ENCODE results near the gene SH3PXD2A. TPM values are rescaled to one million over a fixed set of nuclear protein-coding genes. Genes with fewer than 3 reads are reported as not detected.

Gene SH3PXD2A
- total RNA-seq, 1 donor from 2014 or later: 36.8 TPM

DNA sequence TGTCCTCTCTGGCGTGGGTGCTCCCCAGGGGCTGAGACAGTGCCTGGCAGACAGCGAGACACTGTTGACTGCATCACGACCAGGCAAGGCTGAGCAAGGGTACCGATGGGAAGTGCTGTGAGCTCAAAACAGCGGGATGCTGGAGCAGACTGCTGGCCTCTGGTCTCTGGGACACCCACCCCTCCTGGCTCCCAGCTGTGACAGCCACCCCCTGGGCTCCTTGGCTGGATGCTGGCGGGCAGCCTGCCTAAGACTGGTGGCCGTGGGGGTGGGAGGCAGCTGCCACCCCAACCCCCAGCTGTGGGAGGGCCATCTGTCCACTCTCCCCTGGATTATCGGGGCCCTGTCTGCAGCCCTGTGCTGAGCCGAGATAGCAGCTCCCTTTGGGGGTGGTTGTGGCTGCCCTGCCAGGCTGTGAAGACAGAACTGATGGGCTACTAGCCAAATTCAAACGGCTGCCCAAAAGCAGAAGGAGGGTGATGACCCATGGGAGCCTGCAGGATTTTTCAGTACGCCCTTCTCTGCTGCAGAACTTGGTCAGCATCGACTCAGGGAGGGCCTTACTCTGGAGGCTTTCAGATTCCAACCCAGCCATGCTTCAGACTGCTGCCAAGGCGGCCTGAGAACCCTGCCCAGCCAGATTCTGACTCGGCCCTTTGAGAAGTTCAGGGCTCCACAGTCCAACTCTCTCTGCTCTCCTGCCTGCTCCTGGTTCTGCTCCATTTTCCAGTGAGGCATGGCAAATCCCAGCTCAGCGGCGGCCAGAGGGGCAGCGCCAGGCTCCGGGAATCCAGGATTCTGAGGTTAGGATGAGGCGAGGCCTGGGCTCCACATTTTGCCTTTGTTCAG lies 236.6 kb downstream of the SH3PXD2A start:
- H3K4me3 Mint-ChIP-seq: no peak overlapping the region
- peaks cover 15% of the 10 kb centered on the region for H3K4me1 Mint-ChIP-seq
- H3K9me3 Mint-ChIP-seq: no peaks in the 10 kb centered on the region
- TF ChIP-seq, protein P1, sequence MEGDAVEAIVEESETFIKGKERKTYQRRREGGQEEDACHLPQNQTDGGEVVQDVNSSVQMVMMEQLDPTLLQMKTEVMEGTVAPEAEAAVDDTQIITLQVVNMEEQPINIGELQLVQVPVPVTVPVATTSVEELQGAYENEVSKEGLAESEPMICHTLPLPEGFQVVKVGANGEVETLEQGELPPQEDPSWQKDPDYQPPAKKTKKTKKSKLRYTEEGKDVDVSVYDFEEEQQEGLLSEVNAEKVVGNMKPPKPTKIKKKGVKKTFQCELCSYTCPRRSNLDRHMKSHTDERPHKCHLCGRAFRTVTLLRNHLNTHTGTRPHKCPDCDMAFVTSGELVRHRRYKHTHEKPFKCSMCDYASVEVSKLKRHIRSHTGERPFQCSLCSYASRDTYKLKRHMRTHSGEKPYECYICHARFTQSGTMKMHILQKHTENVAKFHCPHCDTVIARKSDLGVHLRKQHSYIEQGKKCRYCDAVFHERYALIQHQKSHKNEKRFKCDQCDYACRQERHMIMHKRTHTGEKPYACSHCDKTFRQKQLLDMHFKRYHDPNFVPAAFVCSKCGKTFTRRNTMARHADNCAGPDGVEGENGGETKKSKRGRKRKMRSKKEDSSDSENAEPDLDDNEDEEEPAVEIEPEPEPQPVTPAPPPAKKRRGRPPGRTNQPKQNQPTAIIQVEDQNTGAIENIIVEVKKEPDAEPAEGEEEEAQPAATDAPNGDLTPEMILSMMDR (IDR thresholded peaks at IDR 0.05; ENCODE audit: unreplicated experiment): no peak
- peak overlapping the region; percentile 25 for H3K27ac Mint-ChIP-seq
- H3K36me3 Mint-ChIP-seq: peaks cover 4% of the 10 kb centered on the region
- no peaks in the 10 kb centered on the region for H3K27me3 Mint-ChIP-seq (ENCODE audit: low read depth)
- no peak for DNase-seq (ENCODE audit: low spot score in 2 of 2, unreplicated experiment in 2 of 2)

- TF ChIP-seq, protein P1 (IDR thresholded peaks at IDR 0.05; ENCODE audit: unreplicated experiment): no peak
- no peak for DNase-seq (ENCODE audit: low spot score in 2 of 2, unreplicated experiment in 2 of 2)
- Mint-ChIP-seq H3K27me3 (ENCODE audit: low read depth) (no peaks in the 10 kb centered on the region), H3K9me3 (no peaks in the 10 kb centered on the region), H3K27ac (no peak overlapping the region), H3K36me3 (peaks cover 8% of the 10 kb centered on the region), H3K4me1 (peaks cover 15% of the 10 kb centered on the region), H3K4me3 (no peak overlapping the region)
These were observed 237.6 kb downstream of the SH3PXD2A start for GRCh38 chr10:103617602-103618385.

- no peak for DNase-seq (ENCODE audit: low spot score in 2 of 2, unreplicated experiment in 2 of 2)
- H3K27me3 Mint-ChIP-seq (ENCODE audit: low read depth): no peaks in the 10 kb centered on the region
- no peak overlapping the region for H3K4me3 Mint-ChIP-seq
- peaks cover 15% of the 10 kb centered on the region for H3K4me1 Mint-ChIP-seq
- no peaks in the 10 kb centered on the region for H3K9me3 Mint-ChIP-seq
- peak overlapping the region; percentile 82 for H3K27ac Mint-ChIP-seq
- TF ChIP-seq, protein P1 (IDR thresholded peaks at IDR 0.05; ENCODE audit: unreplicated experiment): no peak
- peaks cover 7% of the 10 kb centered on the region for H3K36me3 Mint-ChIP-seq
These were observed 238.4 kb downstream of the SH3PXD2A start for GRCh38 chr10:103616705-103617601.

DNA sequence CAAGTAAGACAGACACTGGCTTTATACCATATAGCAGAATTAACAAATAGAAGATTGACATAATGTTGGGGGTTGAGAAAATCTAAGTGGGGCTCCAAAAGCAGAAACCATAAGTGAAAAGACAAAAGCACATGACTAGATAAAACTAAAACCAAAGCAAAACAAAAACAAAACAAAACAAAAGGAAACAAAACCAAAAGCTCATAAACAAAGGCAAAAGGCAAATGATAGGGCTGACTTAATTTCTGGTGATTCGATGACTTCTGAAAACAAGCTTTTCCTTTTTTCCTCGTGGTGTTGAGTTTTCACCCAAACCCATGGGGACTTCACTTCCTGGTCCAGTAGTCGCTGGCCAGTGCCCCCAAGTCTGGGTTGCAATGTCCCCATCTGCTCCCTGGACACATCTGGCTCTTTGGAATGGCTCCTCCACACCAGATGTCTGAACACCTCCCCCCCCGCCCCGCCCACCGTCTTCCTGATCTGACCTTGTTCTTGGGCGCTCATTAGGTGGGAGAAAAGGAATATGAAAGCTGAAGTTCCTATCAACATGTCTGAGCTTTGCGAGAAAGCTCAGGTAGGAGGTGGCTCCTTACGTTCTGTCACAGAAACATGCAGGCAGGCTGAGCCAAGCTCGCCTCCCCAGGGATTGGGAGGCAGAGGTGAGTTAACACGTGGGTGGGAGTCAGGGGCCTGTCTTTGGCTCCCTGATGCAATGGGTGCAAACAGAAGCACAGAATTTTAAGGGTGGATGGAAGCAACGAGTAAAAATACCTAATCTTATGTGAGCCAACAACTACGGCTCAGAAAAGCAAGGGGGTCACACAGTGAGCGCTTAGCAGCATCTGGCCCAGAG lies 240.8 kb downstream of the SH3PXD2A start:
- peaks cover 15% of the 10 kb centered on the region for H3K4me1 Mint-ChIP-seq
- no peak for DNase-seq (ENCODE audit: low spot score in 2 of 2, unreplicated experiment in 2 of 2)
- H3K4me3 Mint-ChIP-seq: peak overlapping the region; percentile 8
- H3K27me3 Mint-ChIP-seq (ENCODE audit: low read depth): no peaks in the 10 kb centered on the region
- TF ChIP-seq, protein P1 (IDR thresholded peaks at IDR 0.05; ENCODE audit: unreplicated experiment): no peak
- H3K36me3 Mint-ChIP-seq: peaks cover 15% of the 10 kb centered on the region
- peak overlapping the region; percentile 72 for H3K27ac Mint-ChIP-seq
- H3K9me3 Mint-ChIP-seq: no peaks in the 10 kb centered on the region

Measured in mesothelial cell of epicardium (in vitro differentiated cells).